SJCRH30 (cell line): ENCODE results near the gene PTH2R. TPM values are rescaled to one million over a fixed set of nuclear protein-coding genes. Genes with fewer than 3 reads are reported as not detected.
"Not testable (repeated sequence)": the region's sequence is repeated elsewhere in the genome, so short reads cannot be mapped to it uniquely, and the experiment has no call there.

Experiments used
- DNase-seq, 2 experiments: peaks; one replicate each; pipeline ENCODE4 v3.0.0-alpha.2; 2015 to 2020
- H3K27ac ChIP-seq: fragments of 250-450 bp; sonication (Bioruptor Pico); 2 replicates; pipeline ENCODE4 v1.5.1; 2020; ENCODE audit warnings: mild to moderate bottlenecking, moderate library complexity
- H3K27me3 ChIP-seq: fragments of 250-450 bp; sonication (Bioruptor Pico); 2 replicates; pipeline ENCODE4 v1.5.1; 2020; ENCODE audit warnings: mild to moderate bottlenecking, moderate library complexity
- H3K36me3 ChIP-seq: fragments of 250-450 bp; sonication (Bioruptor Pico); 2 replicates; pipeline ENCODE4 v1.5.1; 2020; ENCODE audit warnings: mild to moderate bottlenecking, moderate library complexity
- H3K4me1 ChIP-seq: fragments of 250-450 bp; sonication (Bioruptor Pico); 2 replicates; pipeline ENCODE4 v1.5.1; 2020; ENCODE audit warnings: mild to moderate bottlenecking, moderate library complexity
- H3K4me3 ChIP-seq: fragments of 250-450 bp; sonication (Bioruptor Pico); 2 replicates; pipeline ENCODE4 v1.5.1; 2020; ENCODE audit warnings: mild to moderate bottlenecking, moderate library complexity
- H3K9me3 ChIP-seq: fragments of 250-450 bp; sonication (Bioruptor Pico); replicated peaks from 2 replicates; pipeline ENCODE4 v1.5.1; 2020; ENCODE audit warnings: mild to moderate bottlenecking, moderate library complexity
- total RNA-seq: library from RNA; depleted of rRNA; stranded (reverse); fragments of >200 nt; shearing (Covaris generic); gene quantifications from 2 replicates; pipeline ENCODE4 v1.2.3, GENCODE V29; 2014

The PTH2R gene
- total RNA-seq, 1 experiment from 2014 or later: 0.16 TPM

- DNase-seq: no peak
- H3K4me1 ChIP-seq: no peaks in the 10 kb centered on the region
- no peaks in the 10 kb centered on the region for H3K36me3 ChIP-seq
- H3K27ac ChIP-seq: no peak overlapping the region
- H3K9me3 ChIP-seq: no peaks in the 10 kb centered on the region
- no peaks in the 10 kb centered on the region for H3K27me3 ChIP-seq
- H3K4me3 ChIP-seq: no peak overlapping the region
Measured at GRCh38 chr2:208441951-208442350, 35.4 kb downstream of the PTH2R start.

- DNase-seq, H3K36me3 ChIP-seq, H3K4me3 ChIP-seq, H3K27me3 ChIP-seq, H3K4me1 ChIP-seq, H3K9me3 ChIP-seq, H3K27ac ChIP-seq: not testable (repeated sequence)
Measured at GRCh38 chr2:208447447-208447846, 40.9 kb downstream of the PTH2R start.

GRCh38 chr2:208451061-208451460 is 44.5 kb downstream of the PTH2R start:
- Histone ChIP-seq H3K4me3 (no peak overlapping the region), H3K27me3 (no peaks in the 10 kb centered on the region), H3K4me1 (0 out of 2 replicates have a peak, but pooled peaks cover 4% of the 10 kb centered on the region), H3K9me3 (no peaks in the 10 kb centered on the region), H3K27ac (no peak overlapping the region), H3K36me3 (no peaks in the 10 kb centered on the region)
- DNase-seq: no peak

- H3K9me3 ChIP-seq: no peaks in the 10 kb centered on the region
- no peaks in the 10 kb centered on the region for H3K36me3 ChIP-seq
- no peak overlapping the region for H3K4me3 ChIP-seq
- no peaks in the 10 kb centered on the region for H3K27me3 ChIP-seq
- no peaks in the 10 kb centered on the region for H3K4me1 ChIP-seq
- no peak overlapping the region for H3K27ac ChIP-seq
- no peak for DNase-seq
Measured at GRCh38 chr2:208454861-208455260, 48.3 kb downstream of the PTH2R start.

GRCh38 chr2:208463721-208464120 is 57.1 kb downstream of the PTH2R start:
- no peaks in the 10 kb centered on the region for H3K27me3 ChIP-seq
- no peak for DNase-seq
- H3K36me3 ChIP-seq: no peaks in the 10 kb centered on the region
- H3K27ac ChIP-seq: no peak overlapping the region
- H3K4me3 ChIP-seq: no peak overlapping the region
- H3K9me3 ChIP-seq: no peaks in the 10 kb centered on the region
- no peaks in the 10 kb centered on the region for H3K4me1 ChIP-seq

GRCh38 chr2:208464205-208464604 is 57.6 kb downstream of the PTH2R start:
- H3K27me3 ChIP-seq: no peaks in the 10 kb centered on the region
- H3K9me3 ChIP-seq: no peaks in the 10 kb centered on the region
- H3K27ac ChIP-seq: no peak overlapping the region
- no peak overlapping the region for H3K4me3 ChIP-seq
- H3K4me1 ChIP-seq: no peaks in the 10 kb centered on the region
- no peaks in the 10 kb centered on the region for H3K36me3 ChIP-seq
- no peak for DNase-seq

GRCh38 chr2:208466151-208466919 is 59.7 kb downstream of the PTH2R start:
- Histone ChIP-seq H3K36me3 (no peaks in the 10 kb centered on the region), H3K4me1 (no peaks in the 10 kb centered on the region), H3K9me3 (no peaks in the 10 kb centered on the region), H3K4me3 (no peak overlapping the region), H3K27ac (no peak overlapping the region), H3K27me3 (no peaks in the 10 kb centered on the region)
- peak; percentile 50 to 80 for DNase-seq

- Histone ChIP-seq H3K36me3 (no peaks in the 10 kb centered on the region), H3K4me3 (no peak overlapping the region), H3K9me3 (no peaks in the 10 kb centered on the region), H3K27me3 (no peaks in the 10 kb centered on the region), H3K4me1 (no peaks in the 10 kb centered on the region), H3K27ac (no peak overlapping the region)
- DNase-seq: no peak
Measured at GRCh38 chr2:208466920-208467298, 60.3 kb downstream of the PTH2R start.

GRCh38 chr2:208467564-208467963 is 61.0 kb downstream of the PTH2R start:
- Histone ChIP-seq H3K9me3 (no peaks in the 10 kb centered on the region), H3K36me3 (no peaks in the 10 kb centered on the region), H3K27me3 (no peaks in the 10 kb centered on the region), H3K4me1 (no peaks in the 10 kb centered on the region), H3K27ac (no peak overlapping the region), H3K4me3 (no peak overlapping the region)
- DNase-seq: no peak

GRCh38 chr2:208477741-208478140 is 71.1 kb downstream of the PTH2R start:
- DNase-seq: no peak
- Histone ChIP-seq H3K27ac (no peak overlapping the region), H3K27me3 (no peaks in the 10 kb centered on the region)

GRCh38 chr2:208479342-208479741 is 72.8 kb downstream of the PTH2R start:
- H3K9me3 ChIP-seq: no peaks in the 10 kb centered on the region
- no peaks in the 10 kb centered on the region for H3K27me3 ChIP-seq
- H3K4me1 ChIP-seq: peaks cover 4% of the 10 kb centered on the region; the same call in 1 of the 2 replicates
- H3K36me3 ChIP-seq: no peaks in the 10 kb centered on the region
- no peak for DNase-seq
- H3K4me3 ChIP-seq: no peak overlapping the region
- H3K27ac ChIP-seq: no peak overlapping the region

More at GRCh38 chr2:208477741-208478140, 71.1 kb downstream of the PTH2R start:
- Histone ChIP-seq H3K36me3 (no peaks in the 10 kb centered on the region), H3K4me3 (no peak overlapping the region), H3K4me1 (peaks cover 4% of the 10 kb centered on the region; the same call in 1 of the 2 replicates), H3K9me3 (no peaks in the 10 kb centered on the region)

- not testable (repeated sequence) for H3K4me3 ChIP-seq, DNase-seq, H3K27ac ChIP-seq, H3K36me3 ChIP-seq, H3K4me1 ChIP-seq, H3K27me3 ChIP-seq, H3K9me3 ChIP-seq
Measured at GRCh38 chr2:208481945-208482344, 75.4 kb downstream of the PTH2R start.

- not testable (repeated sequence) for H3K9me3 ChIP-seq, H3K27me3 ChIP-seq
Measured at GRCh38 chr2:208482453-208483015, 75.9 kb downstream of the PTH2R start.

GRCh38 chr2:208485390-208485789 is 78.8 kb downstream of the PTH2R start:
- Histone ChIP-seq H3K9me3 (no peaks in the 10 kb centered on the region), H3K36me3 (no peaks in the 10 kb centered on the region), H3K4me1 (peaks cover 7% of the 10 kb centered on the region; the same call in 1 of the 2 replicates), H3K27ac (no peak overlapping the region), H3K4me3 (no peak overlapping the region), H3K27me3 (no peaks in the 10 kb centered on the region)
- no peak for DNase-seq

More at GRCh38 chr2:208482453-208483015, 75.9 kb downstream of the PTH2R start:
- not testable (repeated sequence) for H3K4me1 ChIP-seq, H3K4me3 ChIP-seq, H3K36me3 ChIP-seq, H3K27ac ChIP-seq, DNase-seq

GRCh38 chr2:208488686-208489564 is 82.3 kb downstream of the PTH2R start:
- no peak overlapping the region for H3K4me3 ChIP-seq
- H3K9me3 ChIP-seq: no peaks in the 10 kb centered on the region
- H3K27me3 ChIP-seq: no peaks in the 10 kb centered on the region
- H3K4me1 ChIP-seq: peaks cover 7% of the 10 kb centered on the region; the same call in 1 of the 2 replicates
- H3K36me3 ChIP-seq: no peaks in the 10 kb centered on the region
- no peak for DNase-seq
- no peak overlapping the region for H3K27ac ChIP-seq
